Stomach (tissue), 9 donors: ENCODE measurements around the gene LZTR1. TPM values are rescaled to one million over a fixed set of nuclear protein-coding genes. Genes with fewer than 3 reads are reported as not detected.

Source experiments
- DNase-seq, 2 donors: peaks; one replicate each; pipeline versions ENCODE4 v3.0.0 to v3.0.0-alpha.2; 2013 to 2019
- H3K27ac ChIP-seq, 5 donors: fragments of 200-600 bp in 4 of 5; sonication (generic) in 4 of 5; one replicate each; pipeline ENCODE4 v1.5.1; 2013 to 2019; ENCODE audit warnings: mild to moderate bottlenecking in 1 of 5, moderate library complexity in 1 of 5
- H3K27me3 ChIP-seq, 3 donors: fragments of 200-600 bp; sonication (generic); one replicate each; pipeline ENCODE4 v1.5.1; 2017 to 2019; ENCODE audit warnings: mixed run types in 1 of 3
- H3K36me3 ChIP-seq, 4 donors: fragments of 200-600 bp; sonication (generic); 1 replicate in 3 of 4; 2 replicates in 1 of 4; pipeline ENCODE4 v1.5.1; 2016 to 2019
- H3K4me1 ChIP-seq, 4 donors: fragments of 200-600 bp; sonication (generic); one replicate each; pipeline ENCODE4 v1.5.1; 2016 to 2019
- H3K4me3 ChIP-seq, 4 donors: fragments of 200-600 bp; sonication (generic) in 3 of 4; one replicate each; pipeline ENCODE4 v1.5.1; 2016 to 2019; ENCODE audit warnings: mild to moderate bottlenecking in 1 of 4
- H3K9me3 ChIP-seq, 4 donors: fragments of 200-600 bp; sonication (generic); one replicate each; pipeline ENCODE4 v1.5.1; 2016 to 2019
- EP300 ChIP-seq: sonication (generic); formaldehyde crosslinking; IDR thresholded peaks from one replicate; pipeline ENCODE4 v1.6.1; 2017; ENCODE audit warnings: antibody characterized with exemption
- POLR2A ChIP-seq, 4 donors: fragments of 450-650 bp; IDR thresholded peaks; one replicate each; pipeline ENCODE4 v1.6.1; 2016; ENCODE audit warnings: antibody characterized with exemption in 4 of 4, control low read depth in 2 of 4, mild to moderate bottlenecking in 1 of 4, moderate library complexity in 1 of 4
- POLR2AphosphoS5 ChIP-seq, 3 donors: sonication (generic); formaldehyde crosslinking; IDR thresholded peaks; one replicate each; pipeline ENCODE4 v1.6.1; 2016; ENCODE audit warnings: antibody characterized with exemption in 3 of 3
- WGBS, 5 donors: extraction: QIAGEN DNeasy Blood & Tissue Kit in 3 of 5; methylation state at CpG; one replicate each; pipeline versions ENCODE4 v1.1.5 to v1.1.7; 2013 to 2018; 5-methylcytosine and 5-hydroxymethylcytosine counted together
- intact Hi-C: fragments of 100-400 bp; cut with DNase I; formaldehyde crosslinking; loops from one replicate; pipeline ENCODE4 v1.15.1; 2023; ENCODE audit warnings: low total_unique reads
- polyA plus RNA-seq, 3 donors: library from polyadenylated mRNA; stranded (reverse); fragments of 200-250 nt; gene quantifications; one replicate each; pipeline ENCODE4 v1.2.3, GENCODE V29; 2013
- total RNA-seq, 5 donors: library from RNA; depleted of rRNA; stranded (reverse); fragments of >200 nt; gene quantifications; one replicate each; pipeline versions ENCODE4 v1.1.0 to v1.2.3, GENCODE V29; 2014 to 2016
- TF ChIP-seq, protein P1 (sequence below), 7 experiments: fragments of 450-650 bp in 4 of 7; fragments of 200-600 bp in 3 of 7; sonication (generic) in 3 of 7; IDR thresholded peaks; one replicate each; pipeline ENCODE4 v1.5.1; 2016 to 2019; ENCODE audit warnings: antibody characterized with exemption in 7 of 7, control low read depth in 2 of 7, mild to moderate bottlenecking in 1 of 7
- donor health status: healthy with polysubstance abuse.
- donor health status: Bipolar disorder and iron deficiency.
- donor health status: healthy.

Gene LZTR1
- total and polyA plus RNA-seq, 8 donors: 13.7 to 148 (median 29.5) TPM

DNA sequence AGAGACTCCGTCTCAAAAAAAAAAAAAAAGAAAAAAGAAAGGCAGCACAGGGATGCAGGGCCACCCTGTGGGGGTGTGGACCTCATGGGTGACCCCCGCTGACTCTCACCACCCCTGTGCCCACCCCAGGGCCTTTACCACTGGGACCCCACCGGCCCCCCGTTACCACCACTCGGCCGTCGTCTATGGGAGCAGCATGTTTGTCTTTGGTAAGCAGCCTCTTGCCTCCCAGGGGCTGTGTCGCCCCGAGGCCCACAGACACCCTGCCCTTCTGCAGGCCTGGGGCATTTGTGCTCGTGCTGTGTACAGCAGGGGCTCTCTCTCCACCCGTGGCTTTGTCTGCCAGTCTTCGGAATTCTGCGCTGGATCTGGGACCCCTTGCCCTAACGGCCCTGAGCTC, 5.3 kb downstream of the LZTR1 start:
- DNase-seq: no peak
- no peak overlapping the region for H3K27ac ChIP-seq
- peaks cover 29 to 84% (median 67%) of the 10 kb centered on the region in 4 donors for H3K36me3 ChIP-seq
- intact Hi-C loops: no loop called here
- no peaks in the 10 kb centered on the region for H3K27me3 ChIP-seq
- no peak overlapping the region for H3K4me3 ChIP-seq
- 92 to 94% (median 94%) methylated on average over 14 of the region's 14 CpGs for WGBS, 5 donors
- H3K4me1 ChIP-seq: peaks cover 11 to 20% (median 16%) of the 10 kb centered on the region in 4 donors
- TF ChIP-seq, protein P1, sequence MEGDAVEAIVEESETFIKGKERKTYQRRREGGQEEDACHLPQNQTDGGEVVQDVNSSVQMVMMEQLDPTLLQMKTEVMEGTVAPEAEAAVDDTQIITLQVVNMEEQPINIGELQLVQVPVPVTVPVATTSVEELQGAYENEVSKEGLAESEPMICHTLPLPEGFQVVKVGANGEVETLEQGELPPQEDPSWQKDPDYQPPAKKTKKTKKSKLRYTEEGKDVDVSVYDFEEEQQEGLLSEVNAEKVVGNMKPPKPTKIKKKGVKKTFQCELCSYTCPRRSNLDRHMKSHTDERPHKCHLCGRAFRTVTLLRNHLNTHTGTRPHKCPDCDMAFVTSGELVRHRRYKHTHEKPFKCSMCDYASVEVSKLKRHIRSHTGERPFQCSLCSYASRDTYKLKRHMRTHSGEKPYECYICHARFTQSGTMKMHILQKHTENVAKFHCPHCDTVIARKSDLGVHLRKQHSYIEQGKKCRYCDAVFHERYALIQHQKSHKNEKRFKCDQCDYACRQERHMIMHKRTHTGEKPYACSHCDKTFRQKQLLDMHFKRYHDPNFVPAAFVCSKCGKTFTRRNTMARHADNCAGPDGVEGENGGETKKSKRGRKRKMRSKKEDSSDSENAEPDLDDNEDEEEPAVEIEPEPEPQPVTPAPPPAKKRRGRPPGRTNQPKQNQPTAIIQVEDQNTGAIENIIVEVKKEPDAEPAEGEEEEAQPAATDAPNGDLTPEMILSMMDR (IDR thresholded peaks at IDR 0.05): no peak
- TF ChIP-seq EP300: no peak
- no peak for TF ChIP-seq POLR2A (IDR thresholded peaks at IDR 0.05)
- TF ChIP-seq POLR2AphosphoS5 (IDR thresholded peaks at IDR 0.05): no peak
- H3K9me3 ChIP-seq: no peaks in the 10 kb centered on the region

DNA sequence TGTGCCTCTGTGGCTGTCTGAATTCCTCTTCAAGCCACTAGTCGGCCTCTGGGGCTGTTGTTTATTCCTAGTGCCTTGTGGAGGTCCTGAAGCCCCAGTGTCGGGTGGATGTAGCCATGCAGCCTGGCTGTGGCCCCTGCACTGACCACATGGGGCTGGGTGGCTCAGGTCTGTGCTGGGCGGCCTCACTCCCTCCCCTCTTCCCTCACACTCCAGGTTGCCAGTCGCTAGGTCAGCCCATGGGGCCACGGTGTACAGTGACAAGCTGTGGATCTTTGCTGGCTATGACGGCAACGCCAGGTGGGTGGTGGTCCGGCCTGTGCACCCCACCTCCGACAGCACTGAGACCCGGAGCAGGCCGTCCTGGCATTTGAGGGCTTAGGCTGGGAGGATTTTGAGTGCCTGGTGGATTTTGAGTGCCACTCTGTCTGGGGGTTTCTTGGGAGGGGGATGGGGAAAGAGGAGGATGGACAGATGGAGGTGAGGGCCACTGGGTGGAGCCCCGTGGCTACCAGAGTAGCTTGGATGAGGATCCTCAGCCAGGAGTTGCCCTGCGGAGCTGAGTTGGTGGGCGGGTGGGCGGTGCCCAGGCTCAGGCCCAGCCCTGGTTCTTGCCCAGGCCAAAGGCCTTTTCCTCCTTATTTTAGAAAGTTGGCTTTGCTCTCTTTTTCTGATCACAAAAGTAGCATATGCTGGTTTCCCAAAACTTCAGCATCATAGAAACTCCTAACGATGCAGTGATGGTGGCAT, 6.7 kb downstream of the LZTR1 start:
- DNase-seq: no peak
- peaks cover 0 to 6% (median 3%) of the 10 kb centered on the region in 4 donors for H3K4me1 ChIP-seq
- H3K27me3 ChIP-seq: no peaks in the 10 kb centered on the region
- no peak overlapping the region for H3K27ac ChIP-seq
- 88 to 94% (median 91%) methylated on average over 15 to 16 of the region's 16 CpGs for WGBS, 5 donors
- H3K36me3 ChIP-seq: peaks cover 37 to 94% (median 80%) of the 10 kb centered on the region in 4 donors
- intact Hi-C loops: no loop called here
- TF ChIP-seq POLR2AphosphoS5 (IDR thresholded peaks at IDR 0.05) (no peak), POLR2A (IDR thresholded peaks at IDR 0.05) (no peak), EP300 (no peak)
- TF ChIP-seq, protein P1 (IDR thresholded peaks at IDR 0.05): no peak
- no peaks in the 10 kb centered on the region for H3K9me3 ChIP-seq
- no peak overlapping the region for H3K4me3 ChIP-seq

DNA sequence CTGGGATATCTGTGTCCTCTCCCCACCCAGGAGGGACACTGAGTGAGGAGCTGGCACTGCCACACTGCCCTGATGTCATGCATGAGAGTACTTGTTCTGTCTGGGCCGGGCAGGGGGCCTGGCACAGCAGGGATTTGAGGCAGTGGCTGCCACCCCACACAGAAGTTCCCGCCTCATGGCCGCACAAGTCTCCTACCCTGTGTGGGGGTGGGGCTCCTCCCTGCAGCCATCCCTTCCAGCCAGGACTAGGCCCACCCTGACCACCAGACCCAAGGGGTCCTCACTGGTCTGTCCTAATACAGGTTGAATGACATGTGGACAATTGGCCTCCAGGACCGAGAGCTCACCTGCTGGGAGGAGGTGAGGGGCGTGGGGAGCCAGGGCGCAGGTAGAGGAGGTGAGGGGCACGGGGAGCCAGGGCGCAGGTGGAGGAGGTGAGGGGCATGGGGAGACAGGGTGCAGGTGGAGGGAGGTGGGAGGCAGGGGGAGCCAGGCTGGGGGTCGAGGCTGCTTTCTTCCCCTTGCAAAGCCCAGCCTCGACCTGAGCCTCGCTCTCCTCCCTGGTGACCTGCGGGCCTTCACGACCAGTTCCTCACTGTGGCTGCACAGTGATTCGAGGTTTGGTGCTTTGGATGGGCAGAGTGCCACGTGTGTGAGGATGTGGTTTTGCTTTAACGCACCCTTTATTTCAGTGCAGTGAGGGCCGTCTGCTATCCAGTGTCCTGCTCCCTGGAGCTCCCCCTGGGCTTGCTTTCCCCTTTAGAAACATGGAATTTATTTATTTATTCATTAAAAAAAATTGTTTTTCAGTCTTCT, 7.4 kb downstream of the LZTR1 start:
- no peak overlapping the region for H3K27ac ChIP-seq
- no peaks in the 10 kb centered on the region for H3K4me1 ChIP-seq
- no peaks in the 10 kb centered on the region for H3K27me3 ChIP-seq
- H3K4me3 ChIP-seq: no peak overlapping the region
- 45 to 75% (median 64%) methylated on average over 13 to 17 of the region's 17 CpGs for WGBS, 5 donors
- intact Hi-C loops: no loop called here
- TF ChIP-seq POLR2AphosphoS5 (IDR thresholded peaks at IDR 0.05) (no peak), EP300 (no peak), POLR2A (IDR thresholded peaks at IDR 0.05) (no peak)
- TF ChIP-seq, protein P1 (IDR thresholded peaks at IDR 0.05): no peak
- no peaks in the 10 kb centered on the region for H3K9me3 ChIP-seq
- peaks cover 37 to 94% (median 83%) of the 10 kb centered on the region in 4 donors for H3K36me3 ChIP-seq
- DNase-seq: no peak
